ENCODE measurements around the gene ZNF302. TPM values are rescaled to one million over a fixed set of nuclear protein-coding genes. Genes with fewer than 3 reads are reported as not detected.

Gene ZNF302
- total RNA-seq, 2 experiments from 2014 or later, result 13.1 to 13.6 TPM

GRCh38 chr19:34734537-34735103, 57.1 kb downstream of the ZNF302 start:
- peaks cover 32% of the 10 kb centered on the region for H3K36me3 Mint-ChIP-seq (ENCODE audit: low read depth)
- CTCF ChIA-PET, result no interaction called here
- no peaks in the 10 kb centered on the region for H3K27me3 Mint-ChIP-seq (ENCODE audit: low read depth)
- peak overlapping the region; percentile 89 for H3K4me3 Mint-ChIP-seq
- peak overlapping the region; percentile 98 for H3K27ac Mint-ChIP-seq
- intact Hi-C loops (cut with micrococcal nuclease), result loop anchor here (2.0 to 5.0 kb wide), 2 partner anchors 124 to 193 kb away; partner anchors contain the start of gene ZNF30
- DNase-seq, result peak; percentile 85
- H3K4me1 Mint-ChIP-seq (ENCODE audit: low read depth), result peaks cover 23% of the 10 kb centered on the region
- H3K9me3 Mint-ChIP-seq, result peaks cover 13% of the 10 kb centered on the region

Other genes starting within 250 kb of the ZNF302 start
- 100 to 1,000 TPM; 134 to 135 TPM for gene UBA2, start 249.3 kb upstream of the ZNF302 start, total RNA-seq
- under 1 TPM; 0.81 to 0.89 TPM for gene WTIP, start 195.9 kb upstream of the ZNF302 start, total RNA-seq
- under 1 TPM; 0.49 to 0.50 TPM for gene SCGB2B2, start 519 bp upstream of the ZNF302 start, total RNA-seq
- 1 to 10 TPM; 4.3 to 4.7 TPM for gene ZNF181, start 56.6 kb downstream of the ZNF302 start, total RNA-seq
- gene ZNF599, start 95.5 kb downstream of the ZNF302 start, total RNA-seq, result 1 to 10 TPM; 2.8 to 3.3 TPM
- gene ZNF30, start 249.2 kb downstream of the ZNF302 start, total RNA-seq, result 1 to 10 TPM; 4.4 to 5.5 TPM

Data from activated naive CD4-positive, alpha-beta T cell treated with anti-CD3 and anti-CD28 coated beads for 36 hours (primary cell).